ENCODE data around the gene CMIP.

DNA sequence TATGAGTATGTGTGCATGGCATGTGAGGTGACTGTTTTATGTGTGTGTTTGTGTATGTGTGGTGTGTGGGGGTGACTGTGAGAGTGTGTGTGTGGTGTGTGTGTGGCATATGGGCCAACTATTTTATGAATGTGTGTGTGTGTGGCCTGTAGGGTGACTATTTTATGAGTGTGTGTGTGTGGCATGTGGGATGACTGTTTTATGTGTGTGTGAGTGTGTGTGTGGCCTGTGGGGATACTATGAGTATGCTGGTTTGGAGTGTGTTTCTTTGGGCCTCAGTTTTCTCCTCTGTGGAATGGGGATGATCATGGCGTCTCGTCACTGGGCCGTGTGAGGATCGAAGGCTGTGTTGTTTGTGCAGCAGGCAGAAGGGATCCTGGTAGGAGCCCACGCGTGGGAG is 182.4 kb downstream of the CMIP start:
- no peak for TF ChIP-seq EP300 (IDR thresholded peaks at IDR 0.05; ENCODE audit: borderline replicate concordance in 1 of 2, low read depth in 1 of 2, low read length in 1 of 2)
- TF ChIP-seq, protein P1, sequence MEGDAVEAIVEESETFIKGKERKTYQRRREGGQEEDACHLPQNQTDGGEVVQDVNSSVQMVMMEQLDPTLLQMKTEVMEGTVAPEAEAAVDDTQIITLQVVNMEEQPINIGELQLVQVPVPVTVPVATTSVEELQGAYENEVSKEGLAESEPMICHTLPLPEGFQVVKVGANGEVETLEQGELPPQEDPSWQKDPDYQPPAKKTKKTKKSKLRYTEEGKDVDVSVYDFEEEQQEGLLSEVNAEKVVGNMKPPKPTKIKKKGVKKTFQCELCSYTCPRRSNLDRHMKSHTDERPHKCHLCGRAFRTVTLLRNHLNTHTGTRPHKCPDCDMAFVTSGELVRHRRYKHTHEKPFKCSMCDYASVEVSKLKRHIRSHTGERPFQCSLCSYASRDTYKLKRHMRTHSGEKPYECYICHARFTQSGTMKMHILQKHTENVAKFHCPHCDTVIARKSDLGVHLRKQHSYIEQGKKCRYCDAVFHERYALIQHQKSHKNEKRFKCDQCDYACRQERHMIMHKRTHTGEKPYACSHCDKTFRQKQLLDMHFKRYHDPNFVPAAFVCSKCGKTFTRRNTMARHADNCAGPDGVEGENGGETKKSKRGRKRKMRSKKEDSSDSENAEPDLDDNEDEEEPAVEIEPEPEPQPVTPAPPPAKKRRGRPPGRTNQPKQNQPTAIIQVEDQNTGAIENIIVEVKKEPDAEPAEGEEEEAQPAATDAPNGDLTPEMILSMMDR (IDR thresholded peaks at IDR 0.05), result no peak
- TF ChIP-seq, protein P2, sequence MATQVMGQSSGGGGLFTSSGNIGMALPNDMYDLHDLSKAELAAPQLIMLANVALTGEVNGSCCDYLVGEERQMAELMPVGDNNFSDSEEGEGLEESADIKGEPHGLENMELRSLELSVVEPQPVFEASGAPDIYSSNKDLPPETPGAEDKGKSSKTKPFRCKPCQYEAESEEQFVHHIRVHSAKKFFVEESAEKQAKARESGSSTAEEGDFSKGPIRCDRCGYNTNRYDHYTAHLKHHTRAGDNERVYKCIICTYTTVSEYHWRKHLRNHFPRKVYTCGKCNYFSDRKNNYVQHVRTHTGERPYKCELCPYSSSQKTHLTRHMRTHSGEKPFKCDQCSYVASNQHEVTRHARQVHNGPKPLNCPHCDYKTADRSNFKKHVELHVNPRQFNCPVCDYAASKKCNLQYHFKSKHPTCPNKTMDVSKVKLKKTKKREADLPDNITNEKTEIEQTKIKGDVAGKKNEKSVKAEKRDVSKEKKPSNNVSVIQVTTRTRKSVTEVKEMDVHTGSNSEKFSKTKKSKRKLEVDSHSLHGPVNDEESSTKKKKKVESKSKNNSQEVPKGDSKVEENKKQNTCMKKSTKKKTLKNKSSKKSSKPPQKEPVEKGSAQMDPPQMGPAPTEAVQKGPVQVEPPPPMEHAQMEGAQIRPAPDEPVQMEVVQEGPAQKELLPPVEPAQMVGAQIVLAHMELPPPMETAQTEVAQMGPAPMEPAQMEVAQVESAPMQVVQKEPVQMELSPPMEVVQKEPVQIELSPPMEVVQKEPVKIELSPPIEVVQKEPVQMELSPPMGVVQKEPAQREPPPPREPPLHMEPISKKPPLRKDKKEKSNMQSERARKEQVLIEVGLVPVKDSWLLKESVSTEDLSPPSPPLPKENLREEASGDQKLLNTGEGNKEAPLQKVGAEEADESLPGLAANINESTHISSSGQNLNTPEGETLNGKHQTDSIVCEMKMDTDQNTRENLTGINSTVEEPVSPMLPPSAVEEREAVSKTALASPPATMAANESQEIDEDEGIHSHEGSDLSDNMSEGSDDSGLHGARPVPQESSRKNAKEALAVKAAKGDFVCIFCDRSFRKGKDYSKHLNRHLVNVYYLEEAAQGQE (IDR thresholded peaks at IDR 0.05; ENCODE audit: low read depth, low read length), result no peak
- no peak for TF ChIP-seq POLR2AphosphoS5 (IDR thresholded peaks at IDR 0.05; ENCODE audit: low read depth, low read length)

All from SK-N-SH (cell line).